ENCODE results near the gene DAPK2. TPM values are rescaled to one million over a fixed set of nuclear protein-coding genes. Genes with fewer than 3 reads are reported as not detected.

DAPK2 gene
- total RNA-seq, 1 donor from 2014 or later = 1.9 TPM

DNA sequence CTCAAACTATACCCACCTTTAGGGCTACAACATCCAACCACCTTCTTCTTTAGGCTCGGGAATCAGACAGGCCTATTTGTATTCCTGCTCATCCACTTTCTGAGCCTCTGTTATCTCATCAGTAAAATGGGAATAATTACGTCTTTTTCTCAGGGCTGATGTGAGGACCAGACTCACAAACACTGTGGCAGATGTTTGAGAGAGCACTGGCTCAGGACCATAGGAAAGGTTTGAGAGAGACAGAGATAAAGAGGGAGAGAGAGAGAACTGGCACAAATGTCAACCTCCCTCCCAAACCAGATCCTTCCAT is 4.8 kb upstream of the DAPK2 start:
- Mint-ChIP-seq H3K4me3 (ENCODE audit: low read depth) (no peak overlapping the region), H3K4me1 (ENCODE audit: low read depth) (peaks cover 10% of the 10 kb centered on the region), H3K9me3 (no peaks in the 10 kb centered on the region), H3K27ac (no peak overlapping the region), H3K27me3 (ENCODE audit: low read depth) (peaks cover 11% of the 10 kb centered on the region), H3K36me3 (ENCODE audit: low read depth) (no peaks in the 10 kb centered on the region)
- DNase-seq (ENCODE audit: low spot score) = no peak
- intact Hi-C loops (cut with micrococcal nuclease) = no loop called here

DNA sequence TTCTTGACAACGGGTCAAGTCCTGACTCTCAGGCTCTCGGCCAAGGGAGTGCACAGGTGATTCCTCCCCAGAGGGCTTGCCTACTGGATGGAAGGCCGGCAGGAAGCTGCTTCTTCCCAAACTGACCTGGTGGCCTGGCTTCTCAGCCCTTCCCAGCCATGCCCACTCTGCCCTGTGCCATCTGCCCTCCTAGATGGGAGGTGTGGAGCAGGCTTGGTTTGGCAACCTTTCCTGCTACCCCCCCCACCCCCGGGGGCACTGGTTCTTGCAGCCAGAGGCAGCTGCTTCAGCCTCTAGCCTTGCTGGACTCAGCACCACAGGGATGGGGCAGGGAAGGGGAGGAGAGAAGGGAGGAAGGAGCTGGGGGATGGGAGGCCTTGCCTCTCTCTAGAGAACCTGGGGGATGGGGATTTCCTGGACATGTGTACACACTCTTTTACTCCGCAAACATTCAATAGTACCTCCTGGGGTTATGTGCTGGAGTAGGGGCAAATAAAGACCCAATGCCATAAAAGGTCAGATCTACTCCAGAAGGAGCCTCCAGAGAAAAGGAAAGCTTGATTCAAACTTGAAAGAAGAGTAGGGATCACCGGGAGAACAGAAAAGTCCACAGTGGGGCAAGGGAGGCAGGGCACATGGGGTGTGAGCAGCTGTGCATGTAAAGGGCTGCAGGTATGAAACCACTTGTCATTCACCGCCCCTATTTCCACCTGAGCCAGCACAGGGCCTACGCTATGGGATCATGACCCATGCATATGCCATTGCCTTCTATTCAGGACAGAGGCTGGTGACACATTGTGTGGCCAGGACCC is 4.2 kb upstream of the DAPK2 start:
- intact Hi-C loops (cut with micrococcal nuclease) = no loop called here
- no peak for DNase-seq (ENCODE audit: low spot score)

GRCh38 chr15:64048781-64049460 is 2.6 kb upstream of the DAPK2 start:
- intact Hi-C loops (cut with micrococcal nuclease) = loop anchor here (5.0 to 10.0 kb wide), 3 partner anchors 104 to 297 kb away; no protein-coding TSS in a partner anchor
- Mint-ChIP-seq H3K4me3 (ENCODE audit: low read depth) (no peak overlapping the region), H3K4me1 (ENCODE audit: low read depth) (peaks cover 14% of the 10 kb centered on the region), H3K9me3 (no peaks in the 10 kb centered on the region), H3K27ac (no peak overlapping the region), H3K36me3 (ENCODE audit: low read depth) (no peaks in the 10 kb centered on the region), H3K27me3 (ENCODE audit: low read depth) (peaks cover 17% of the 10 kb centered on the region)
- DNase-seq (ENCODE audit: low spot score) = no peak

More for the DNA sequence above, 4.2 kb upstream of the DAPK2 start:
- Mint-ChIP-seq H3K27ac (peak overlapping the region; percentile 34), H3K9me3 (no peaks in the 10 kb centered on the region), H3K4me3 (ENCODE audit: low read depth) (no peak overlapping the region), H3K4me1 (ENCODE audit: low read depth) (peaks cover 10% of the 10 kb centered on the region), H3K27me3 (ENCODE audit: low read depth) (peaks cover 9% of the 10 kb centered on the region), H3K36me3 (ENCODE audit: low read depth) (no peaks in the 10 kb centered on the region)

- DNase-seq (ENCODE audit: low spot score) = no peak
- Mint-ChIP-seq H3K4me3 (ENCODE audit: low read depth) (peak overlapping the region; percentile 60), H3K36me3 (ENCODE audit: low read depth) (no peaks in the 10 kb centered on the region), H3K9me3 (no peaks in the 10 kb centered on the region), H3K4me1 (ENCODE audit: low read depth) (peaks cover 13% of the 10 kb centered on the region), H3K27ac (no peak overlapping the region), H3K27me3 (ENCODE audit: low read depth) (peaks cover 28% of the 10 kb centered on the region)
- intact Hi-C loops (cut with micrococcal nuclease) = loop anchor here (1.0 to 10.0 kb wide), 4 partner anchors 36 to 294 kb away; no protein-coding TSS in a partner anchor
Measured at GRCh38 chr15:64045774-64046420, 388 bp downstream of the DAPK2 start.

- no peak for DNase-seq (ENCODE audit: low spot score)
- Mint-ChIP-seq H3K27me3 (ENCODE audit: low read depth) (peaks cover 28% of the 10 kb centered on the region), H3K4me1 (ENCODE audit: low read depth) (peaks cover 9% of the 10 kb centered on the region), H3K9me3 (no peaks in the 10 kb centered on the region), H3K27ac (no peak overlapping the region), H3K4me3 (ENCODE audit: low read depth) (peak overlapping the region; percentile 60), H3K36me3 (ENCODE audit: low read depth) (no peaks in the 10 kb centered on the region)
- intact Hi-C loops (cut with micrococcal nuclease) = loop anchor here (5.0 to 10.0 kb wide), 3 partner anchors 100 to 293 kb away; no protein-coding TSS in a partner anchor
Measured at GRCh38 chr15:64045101-64045435, 1.2 kb downstream of the DAPK2 start.

GRCh38 chr15:64044300-64045100 is 1.8 kb downstream of the DAPK2 start:
- intact Hi-C loops (cut with micrococcal nuclease) = loop anchor here (5.0 to 10.0 kb wide), 3 partner anchors 100 to 292 kb away; no protein-coding TSS in a partner anchor
- Mint-ChIP-seq H3K4me1 (ENCODE audit: low read depth) (peaks cover 9% of the 10 kb centered on the region), H3K27me3 (ENCODE audit: low read depth) (peaks cover 30% of the 10 kb centered on the region), H3K9me3 (no peaks in the 10 kb centered on the region), H3K27ac (no peak overlapping the region), H3K4me3 (ENCODE audit: low read depth) (peak overlapping the region; percentile 60), H3K36me3 (ENCODE audit: low read depth) (no peaks in the 10 kb centered on the region)
- no peak for DNase-seq (ENCODE audit: low spot score)

DNA sequence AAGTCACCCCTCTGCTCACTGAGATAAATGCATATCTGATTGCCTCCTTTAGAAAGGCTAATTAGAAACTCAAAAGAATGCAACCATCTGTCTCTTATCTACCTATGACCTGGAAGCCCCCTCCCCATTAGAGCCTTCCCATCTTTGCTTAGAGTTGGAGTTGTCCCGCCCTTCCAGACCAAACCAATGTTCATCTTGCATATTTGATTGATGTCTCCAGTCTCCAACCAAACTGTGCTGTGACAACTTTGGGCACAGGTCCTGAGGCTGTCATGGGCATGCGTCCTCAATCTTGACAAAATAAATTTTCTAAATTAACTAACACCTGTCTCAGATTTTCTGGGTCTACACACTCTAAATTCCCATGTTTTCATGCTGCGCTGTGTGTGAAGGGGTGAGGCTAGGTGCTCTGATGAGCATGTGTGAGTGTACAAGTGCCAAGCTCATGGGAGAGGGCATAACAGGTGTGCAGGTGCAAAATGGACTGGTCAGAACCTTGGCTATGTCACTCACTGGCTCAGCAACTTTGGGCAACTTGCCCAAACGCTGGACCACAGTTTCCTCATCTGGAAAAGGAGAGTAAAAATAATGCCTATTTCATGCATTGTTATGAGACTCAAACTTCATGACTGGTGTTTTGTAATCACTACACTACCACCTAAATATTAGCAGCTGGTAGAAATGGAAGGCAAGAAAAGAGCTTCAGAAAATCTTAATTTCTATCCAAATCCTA is 7.2 kb downstream of the DAPK2 start:
- Mint-ChIP-seq H3K27ac (no peak overlapping the region), H3K36me3 (ENCODE audit: low read depth) (no peaks in the 10 kb centered on the region), H3K4me3 (ENCODE audit: low read depth) (no peak overlapping the region), H3K27me3 (ENCODE audit: low read depth) (peaks cover 18% of the 10 kb centered on the region), H3K9me3 (no peaks in the 10 kb centered on the region), H3K4me1 (ENCODE audit: low read depth) (no peaks in the 10 kb centered on the region)
- intact Hi-C loops (cut with micrococcal nuclease) = no loop called here
- DNase-seq (ENCODE audit: low spot score) = no peak

GRCh38 chr15:64037966-64038365 is 8.3 kb downstream of the DAPK2 start:
- H3K4me3 Mint-ChIP-seq (ENCODE audit: low read depth) = no peak overlapping the region
- intact Hi-C loops (cut with micrococcal nuclease) = no loop called here
- no peak overlapping the region for H3K27ac Mint-ChIP-seq
- no peaks in the 10 kb centered on the region for H3K4me1 Mint-ChIP-seq (ENCODE audit: low read depth)
- DNase-seq (ENCODE audit: low spot score) = no peak
- peaks cover 11% of the 10 kb centered on the region for H3K27me3 Mint-ChIP-seq (ENCODE audit: low read depth)
- H3K9me3 Mint-ChIP-seq = no peaks in the 10 kb centered on the region
- H3K36me3 Mint-ChIP-seq (ENCODE audit: low read depth) = no peaks in the 10 kb centered on the region

DNA sequence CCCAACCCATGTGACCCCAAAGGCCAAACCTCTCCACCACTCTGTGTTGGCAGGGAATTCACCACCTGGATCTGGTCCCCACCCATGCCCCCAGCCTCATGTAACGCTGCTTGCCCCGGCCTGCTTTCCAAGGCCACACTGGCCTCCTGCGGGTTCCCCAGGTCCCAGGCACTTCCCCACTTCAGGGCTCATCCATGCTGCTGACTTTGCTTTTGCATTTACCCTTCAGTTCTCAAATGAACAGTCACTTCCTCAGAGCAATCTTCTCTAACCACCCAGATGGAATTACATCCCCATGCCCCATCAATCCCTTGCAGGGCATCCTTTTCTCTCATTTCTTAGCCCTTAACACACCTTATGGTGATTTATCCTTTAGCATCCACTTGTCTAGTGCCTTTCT is 9.2 kb downstream of the DAPK2 start:
- no peak overlapping the region for H3K27ac Mint-ChIP-seq
- DNase-seq (ENCODE audit: low spot score) = no peak

DNA sequence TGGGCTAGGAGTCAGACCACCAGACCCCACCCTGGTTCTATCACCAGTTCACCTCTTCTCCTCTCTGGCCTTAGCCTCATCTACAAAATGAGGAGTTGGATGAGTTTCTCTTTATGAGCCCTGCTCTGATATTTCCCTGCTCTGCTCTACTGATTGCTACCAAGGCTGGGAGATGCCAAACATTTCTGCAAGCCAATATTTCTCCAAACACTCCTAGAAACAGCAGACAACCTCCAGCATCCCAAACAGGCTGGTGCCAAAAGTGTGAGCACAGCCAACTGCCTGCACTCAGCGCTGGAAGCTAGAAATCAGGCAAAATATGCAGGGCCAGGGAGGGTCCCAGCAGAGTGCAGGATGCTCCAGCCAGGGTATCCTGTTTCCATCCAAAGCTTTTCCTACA is 10.8 kb downstream of the DAPK2 start:
- intact Hi-C loops (cut with micrococcal nuclease) = no loop called here
- DNase-seq (ENCODE audit: low spot score) = no peak
- Mint-ChIP-seq H3K9me3 (no peaks in the 10 kb centered on the region), H3K36me3 (ENCODE audit: low read depth) (no peaks in the 10 kb centered on the region), H3K4me1 (ENCODE audit: low read depth) (peaks cover 5% of the 10 kb centered on the region), H3K4me3 (ENCODE audit: low read depth) (no peak overlapping the region), H3K27me3 (ENCODE audit: low read depth) (peaks cover 7% of the 10 kb centered on the region), H3K27ac (no peak overlapping the region)

More for the DNA sequence above, 9.2 kb downstream of the DAPK2 start:
- peaks cover 7% of the 10 kb centered on the region for H3K27me3 Mint-ChIP-seq (ENCODE audit: low read depth)
- H3K9me3 Mint-ChIP-seq = no peaks in the 10 kb centered on the region
- peaks cover 3% of the 10 kb centered on the region for H3K4me1 Mint-ChIP-seq (ENCODE audit: low read depth)
- no peaks in the 10 kb centered on the region for H3K36me3 Mint-ChIP-seq (ENCODE audit: low read depth)
- intact Hi-C loops (cut with micrococcal nuclease) = no loop called here
- no peak overlapping the region for H3K4me3 Mint-ChIP-seq (ENCODE audit: low read depth)

DNA sequence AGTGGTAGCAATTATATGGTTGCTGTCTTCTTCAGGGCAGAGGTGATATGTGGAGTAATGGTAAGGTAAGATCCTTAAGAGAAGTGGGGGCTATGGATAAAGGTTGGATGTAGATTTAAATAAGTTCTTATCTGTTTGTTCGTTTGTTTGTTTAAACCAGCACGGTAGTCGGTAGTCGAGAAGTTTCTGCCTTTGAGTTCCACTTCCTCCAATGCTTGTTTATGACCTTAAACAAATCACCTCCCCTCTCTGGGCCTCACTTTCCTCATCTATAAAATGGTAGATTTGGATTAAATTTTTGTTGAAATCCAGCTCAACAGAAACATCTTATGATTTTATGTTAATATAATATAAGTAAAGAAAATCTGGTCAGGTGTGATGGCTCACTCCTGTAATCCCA is 11.8 kb downstream of the DAPK2 start:
- Mint-ChIP-seq H3K27me3 (ENCODE audit: low read depth) (peaks cover 5% of the 10 kb centered on the region), H3K9me3 (no peaks in the 10 kb centered on the region), H3K36me3 (ENCODE audit: low read depth) (no peaks in the 10 kb centered on the region), H3K27ac (no peak overlapping the region), H3K4me1 (ENCODE audit: low read depth) (peaks cover 6% of the 10 kb centered on the region), H3K4me3 (ENCODE audit: low read depth) (no peak overlapping the region)
- intact Hi-C loops (cut with micrococcal nuclease) = no loop called here
- DNase-seq (ENCODE audit: low spot score) = no peak

GRCh38 chr15:64032329-64032728 is 14.0 kb downstream of the DAPK2 start:
- no peak overlapping the region for H3K4me3 Mint-ChIP-seq (ENCODE audit: low read depth)
- H3K36me3 Mint-ChIP-seq (ENCODE audit: low read depth) = no peaks in the 10 kb centered on the region
- no peak for DNase-seq (ENCODE audit: low spot score)
- peaks cover 15% of the 10 kb centered on the region for H3K4me1 Mint-ChIP-seq (ENCODE audit: low read depth)
- H3K27ac Mint-ChIP-seq = no peak overlapping the region
- intact Hi-C loops (cut with micrococcal nuclease) = no loop called here
- H3K9me3 Mint-ChIP-seq = no peaks in the 10 kb centered on the region
- no peaks in the 10 kb centered on the region for H3K27me3 Mint-ChIP-seq (ENCODE audit: low read depth)

Data from activated T-helper 2 cell treated with anti-CD3 and anti-CD28 coated beads, Interferon-gamma antibody, Interleukin-2, Interleukin-4, amounts not matched to agents 10 μg/mL and 5 μg/mL and 100 μg/mL, durations not matched to agents 14 hours and 24 hours and 36 hours (primary cell).